Hepatocyte (in vitro differentiated cells): Measurements from ENCODE around the gene TAC1.

ENCODE experiments used
- CTCF ChIP-seq: fragments of 200-600 bp; sonication (generic); IDR thresholded peaks from 2 replicates; pipeline ENCODE4 v1.5.1; 2016; ENCODE audit warnings: antibody characterized with exemption, mild to moderate bottlenecking; ENCODE audit not compliant: poor library complexity
- EZH2 ChIP-seq: fragments of 200-600 bp; sonication (generic); IDR thresholded peaks from 2 replicates; pipeline ENCODE4 v1.6.1; 2016; ENCODE audit warnings: antibody characterized with exemption, mild to moderate bottlenecking, borderline replicate concordance

GRCh38 chr7:97694355-97694754 lies 37.5 kb upstream of the TAC1 start:
- TF ChIP-seq CTCF (no peak), EZH2 (no peak)
